Transverse colon (tissue), 4 donors: ENCODE measurements around the gene PI3. TPM values are rescaled to one million over a fixed set of nuclear protein-coding genes. Genes with fewer than 3 reads are reported as not detected.
"Not testable (repeated sequence)": the region's sequence is repeated elsewhere in the genome, so short reads cannot be mapped to it uniquely, and the experiment has no call there.

Source experiments
- DNase-seq: peaks from one replicate; pipeline ENCODE4 v3.0.0-alpha.2; 2019
- H3K27ac ChIP-seq, 4 donors: fragments of 200-600 bp; sonication (generic); 2 replicates each; pipeline ENCODE4 v1.5.1; 2016 to 2018; ENCODE audit warnings: inconsistent platforms in 4 of 4
- H3K27me3 ChIP-seq: fragments of 200-600 bp; sonication (generic); 2 replicates; pipeline ENCODE4 v1.5.1; 2017; ENCODE audit warnings: inconsistent platforms
- H3K36me3 ChIP-seq, 4 donors: fragments of 200-600 bp; sonication (generic); 2 replicates each; pipeline ENCODE4 v1.5.1; 2017 to 2019; ENCODE audit warnings: inconsistent platforms in 4 of 4
- H3K4me1 ChIP-seq, 4 donors: fragments of 200-600 bp; sonication (generic); 2 replicates each; pipeline ENCODE4 v1.5.1; 2017 to 2020; ENCODE audit warnings: inconsistent platforms in 4 of 4
- H3K4me3 ChIP-seq, 4 donors: fragments of 200-600 bp; sonication (generic); 1 replicate in 1 of 4; 2 replicates in 3 of 4; pipeline versions ENCODE4 v1.5.1 to v1.6.1; 2017 to 2019; ENCODE audit warnings: inconsistent platforms in 4 of 4
- H3K9me3 ChIP-seq, 2 donors: fragments of 200-600 bp; sonication (generic); 2 replicates each; pipeline ENCODE4 v1.5.1; 2017 to 2019; ENCODE audit warnings: inconsistent platforms in 2 of 2
- EP300 ChIP-seq: sonication (generic); formaldehyde crosslinking; IDR thresholded peaks from one replicate; pipeline ENCODE4 v1.6.1; 2017; ENCODE audit warnings: antibody characterized with exemption, low read depth
- POLR2A ChIP-seq: fragments of 450-650 bp; IDR thresholded peaks from one replicate; pipeline ENCODE4 v1.6.1; 2016; ENCODE audit warnings: antibody characterized with exemption, mild to moderate bottlenecking, moderate library complexity
- POLR2AphosphoS5 ChIP-seq, 3 donors: sonication (generic); formaldehyde crosslinking; IDR thresholded peaks; one replicate each; pipeline ENCODE4 v1.6.1; 2016; ENCODE audit warnings: antibody characterized with exemption in 3 of 3
- WGBS, 2 donors: methylation state at CpG; one replicate each; pipeline ENCODE4 v1.1.5; 2018; ENCODE audit warnings: low coverage in 1 of 2; 5-methylcytosine and 5-hydroxymethylcytosine counted together
- in situ Hi-C, 4 donors: fragments of 200-750 bp; cut with MboI; loops; one replicate each; pipeline versions ENCODE4 v1.15.0 to v1.15.1; 2017; ENCODE audit warnings: low sequenced_read_pairs in 3 of 4, low pct_ligation_motif_present in 1 of 4, low pct_unique_long_range_greater_than_20kb in 1 of 4
- intact Hi-C: fragments of 100-400 bp; cut with DNase I; formaldehyde crosslinking; loops from one replicate; pipeline ENCODE4 v1.15.1; 2023; ENCODE audit warnings: low total_unique reads
- total RNA-seq, 4 donors: library from RNA; depleted of rRNA; stranded (reverse); fragments of >200 nt; gene quantifications; one replicate each; pipeline ENCODE4 v1.1.0, GENCODE V29; 2016
- TF ChIP-seq, protein P1 (sequence below), 5 experiments: fragments of 200-600 bp in 3 of 5; fragments of 450-650 bp in 2 of 5; sonication (generic) in 3 of 5; IDR thresholded peaks; 1 replicate in 2 of 5; 2 replicates in 3 of 5; pipeline ENCODE4 v1.5.1; 2016 to 2017; ENCODE audit warnings: antibody characterized with exemption in 5 of 5, inconsistent platforms in 3 of 5, mild to moderate bottlenecking in 2 of 5, moderate library complexity in 1 of 5

Gene PI3
- total RNA-seq, 4 donors from 2014 or later: 197 to 285 (median 250) TPM; not detected in 1

DNA sequence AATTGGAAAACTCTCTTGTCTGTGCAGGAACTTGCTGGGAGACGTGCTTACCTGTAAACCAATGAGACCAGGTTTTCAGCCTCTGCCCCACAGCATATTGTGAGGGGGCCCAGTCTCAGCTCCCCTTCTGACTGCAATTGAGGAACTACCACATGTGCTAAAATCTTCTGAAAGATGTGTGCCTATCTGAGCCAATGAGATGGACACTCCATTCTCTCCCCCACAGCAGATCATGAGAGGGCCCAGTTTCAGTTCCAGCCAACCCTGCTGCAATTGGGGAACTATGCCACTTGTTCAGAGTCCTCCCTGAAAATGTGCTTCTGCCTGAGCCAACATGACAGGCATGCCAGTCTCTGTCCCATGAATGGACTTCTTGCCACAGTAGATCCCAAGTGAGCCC is 20.9 kb upstream of the PI3 start:
- no peak for DNase-seq
- peaks cover 7 to 17% (median 15%) of the 10 kb centered on the region in 4 donors for H3K4me1 ChIP-seq
- TF ChIP-seq POLR2AphosphoS5 (IDR thresholded peaks at IDR 0.05): no peak
- TF ChIP-seq POLR2A: no peak
- TF ChIP-seq EP300: no peak
- TF ChIP-seq, protein P1, sequence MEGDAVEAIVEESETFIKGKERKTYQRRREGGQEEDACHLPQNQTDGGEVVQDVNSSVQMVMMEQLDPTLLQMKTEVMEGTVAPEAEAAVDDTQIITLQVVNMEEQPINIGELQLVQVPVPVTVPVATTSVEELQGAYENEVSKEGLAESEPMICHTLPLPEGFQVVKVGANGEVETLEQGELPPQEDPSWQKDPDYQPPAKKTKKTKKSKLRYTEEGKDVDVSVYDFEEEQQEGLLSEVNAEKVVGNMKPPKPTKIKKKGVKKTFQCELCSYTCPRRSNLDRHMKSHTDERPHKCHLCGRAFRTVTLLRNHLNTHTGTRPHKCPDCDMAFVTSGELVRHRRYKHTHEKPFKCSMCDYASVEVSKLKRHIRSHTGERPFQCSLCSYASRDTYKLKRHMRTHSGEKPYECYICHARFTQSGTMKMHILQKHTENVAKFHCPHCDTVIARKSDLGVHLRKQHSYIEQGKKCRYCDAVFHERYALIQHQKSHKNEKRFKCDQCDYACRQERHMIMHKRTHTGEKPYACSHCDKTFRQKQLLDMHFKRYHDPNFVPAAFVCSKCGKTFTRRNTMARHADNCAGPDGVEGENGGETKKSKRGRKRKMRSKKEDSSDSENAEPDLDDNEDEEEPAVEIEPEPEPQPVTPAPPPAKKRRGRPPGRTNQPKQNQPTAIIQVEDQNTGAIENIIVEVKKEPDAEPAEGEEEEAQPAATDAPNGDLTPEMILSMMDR (IDR thresholded peaks at IDR 0.05): no peak
- in situ Hi-C loops: no loop called here
- no peak overlapping the region for H3K4me3 ChIP-seq
- no peak overlapping the region for H3K27ac ChIP-seq
- intact Hi-C loops: no loop called here
- peaks cover 0 to 9% of the 10 kb centered on the region in 2 donors for H3K9me3 ChIP-seq
- H3K27me3 ChIP-seq: no peaks in the 10 kb centered on the region
- WGBS, 2 donors: 82% methylated on average over 1 of the region's 1 CpG; no CpG with 5 or more reads in 1 of the 2 donors
- H3K36me3 ChIP-seq: no peaks in the 10 kb centered on the region

DNA sequence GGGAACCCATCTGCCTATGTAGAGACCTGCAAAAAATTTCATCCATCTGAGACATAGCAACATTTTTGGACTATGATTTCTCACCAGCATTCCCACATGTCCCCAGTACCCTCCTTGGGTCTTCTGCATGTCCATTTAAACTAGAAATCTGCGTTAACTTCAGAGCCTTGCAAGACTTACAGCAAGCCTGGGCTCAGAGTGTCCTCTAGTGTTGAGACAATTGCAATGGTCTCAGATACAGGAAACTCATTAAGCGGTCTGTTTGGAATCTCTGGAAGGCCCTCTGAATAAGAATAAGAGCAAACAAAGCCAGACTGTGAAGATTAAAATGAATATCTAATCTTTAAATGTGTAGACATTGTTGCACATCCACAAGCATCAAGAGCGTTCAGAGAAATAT is 20.5 kb upstream of the PI3 start:
- no peak overlapping the region for H3K27ac ChIP-seq
- 25 to 91% methylated on average over 2 to 3 of the region's 3 CpGs for WGBS, 2 donors
- DNase-seq: no peak
- peaks cover 3 to 12% of the 10 kb centered on the region in 2 donors for H3K9me3 ChIP-seq
- no peak overlapping the region for H3K4me3 ChIP-seq
- H3K27me3 ChIP-seq: no peaks in the 10 kb centered on the region
- intact Hi-C loops: no loop called here
- H3K36me3 ChIP-seq: no peaks in the 10 kb centered on the region
- H3K4me1 ChIP-seq: peaks cover 7 to 21% (median 16%) of the 10 kb centered on the region in 4 donors
- no peak for TF ChIP-seq EP300
- no peak for TF ChIP-seq POLR2AphosphoS5 (IDR thresholded peaks at IDR 0.05)
- TF ChIP-seq, protein P1 (IDR thresholded peaks at IDR 0.05): no peak
- TF ChIP-seq POLR2A: no peak
- in situ Hi-C loops: no loop called here

DNA sequence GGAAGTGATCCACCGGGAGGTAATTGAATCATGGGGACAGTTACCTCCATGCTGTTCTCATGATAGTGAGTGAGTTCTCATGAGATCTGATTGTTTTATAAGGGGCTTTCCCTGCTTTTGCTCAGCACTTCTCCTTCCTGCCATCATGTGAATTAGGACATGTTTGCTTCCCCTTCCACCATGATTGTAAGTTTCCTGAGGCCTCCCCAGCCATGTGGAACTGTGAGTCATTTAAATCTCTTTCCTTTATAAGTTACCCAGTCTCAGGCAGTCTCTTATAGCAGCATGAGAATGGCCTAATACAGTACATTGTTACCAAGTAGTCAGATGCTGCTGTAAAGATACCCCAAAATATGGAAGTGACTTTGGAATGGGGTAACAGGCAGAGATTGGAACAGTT is 19.9 kb upstream of the PI3 start:
- in situ Hi-C loops, intact Hi-C loops: not testable (repeated sequence)

DNA sequence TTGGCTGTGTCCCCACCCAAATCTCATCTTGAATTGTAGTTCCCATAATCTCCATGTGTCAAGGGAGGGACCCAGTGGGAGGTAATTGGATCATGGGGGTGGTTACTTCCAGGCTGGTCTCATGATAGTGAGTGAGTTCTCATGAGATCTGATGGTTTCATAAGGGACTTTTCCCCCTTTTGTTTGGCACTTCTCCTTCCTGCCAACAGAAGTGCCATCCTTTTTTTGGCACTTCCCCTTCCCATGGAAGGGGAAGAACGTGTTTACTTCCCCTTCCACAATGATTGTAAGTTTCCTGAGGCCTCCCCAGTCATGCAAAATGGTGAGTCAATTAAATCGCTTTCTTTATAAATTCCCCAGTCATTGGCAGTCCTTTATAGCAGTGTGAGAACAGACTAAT is 18.0 kb upstream of the PI3 start:
- Histone ChIP-seq H3K27me3 (no peaks in the 10 kb centered on the region), H3K4me1 (peaks cover 7 to 21% (median 16%) of the 10 kb centered on the region in 4 donors), H3K4me3 (no peak overlapping the region), H3K27ac (no peak overlapping the region), H3K9me3 (peaks cover 8 to 22% of the 10 kb centered on the region in 2 donors), H3K36me3 (no peaks in the 10 kb centered on the region)
- DNase-seq: no peak
- intact Hi-C loops (no loop called here), in situ Hi-C loops (no loop called here)
- no peak for TF ChIP-seq POLR2AphosphoS5 (IDR thresholded peaks at IDR 0.05)
- no peak for TF ChIP-seq POLR2A
- TF ChIP-seq, protein P1 (IDR thresholded peaks at IDR 0.05): no peak
- TF ChIP-seq EP300: no peak
- WGBS, 2 donors: 58 to 89% methylated on average over 1 to 2 of the region's 2 CpGs

More for the DNA sequence above, 19.9 kb upstream of the PI3 start:
- not testable (repeated sequence) for H3K27me3 ChIP-seq, H3K27ac ChIP-seq, H3K4me3 ChIP-seq, H3K36me3 ChIP-seq, DNase-seq
- 78 to 80% methylated on average over 1 of the region's 1 CpG for WGBS, 2 donors
- peaks cover 7 to 21% (median 16%) of the 10 kb centered on the region in 4 donors for H3K4me1 ChIP-seq
- H3K9me3 ChIP-seq: peaks cover 8 to 16% of the 10 kb centered on the region in 2 donors

DNA sequence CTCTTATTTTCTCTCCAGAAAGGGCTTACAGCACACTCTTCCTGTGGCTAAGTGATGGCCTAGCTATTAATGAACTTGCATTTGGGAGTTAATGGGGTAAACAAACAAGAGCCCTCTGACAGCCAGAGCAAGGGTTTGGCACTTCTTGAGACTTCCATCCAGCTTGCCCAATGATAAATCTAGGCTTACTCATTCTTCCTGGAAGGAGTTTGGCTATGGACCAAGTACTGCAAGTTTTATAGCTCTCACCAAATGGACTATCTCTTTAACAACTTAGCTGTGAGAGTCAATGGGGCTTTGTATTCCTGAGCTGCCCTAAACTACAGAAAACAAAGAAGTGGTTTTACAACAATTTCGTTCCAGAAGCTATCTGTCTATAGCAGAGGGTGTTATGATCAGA is 16.7 kb upstream of the PI3 start:
- no peak for DNase-seq
- intact Hi-C loops: no loop called here
- WGBS, 2 donors: 14% methylated on average over 1 of the region's 1 CpG; no CpG with 5 or more reads in 1 of the 2 donors
- Histone ChIP-seq H3K36me3 (no peaks in the 10 kb centered on the region), H3K4me1 (peaks cover 7 to 27% (median 19%) of the 10 kb centered on the region in 4 donors), H3K9me3 (peaks cover 8 to 22% of the 10 kb centered on the region in 2 donors), H3K4me3 (no peak overlapping the region), H3K27me3 (no peaks in the 10 kb centered on the region), H3K27ac (peak overlapping the region; percentile 58 to 75 (median 67))
- in situ Hi-C loops: no loop called here
- TF ChIP-seq EP300 (no peak), POLR2AphosphoS5 (IDR thresholded peaks at IDR 0.05) (peak in 1 of 3 donors; percentile 57)
